DOHH2 (cell line): ENCODE measurements around the gene KRTAP3-1.

Experiments
- CTCF ChIP-seq: fragments of 200-600 bp; sonication (generic); IDR thresholded peaks from one replicate; pipeline ENCODE4 v1.5.1; 2014; ENCODE audit warnings: antibody characterized with exemption, mild to moderate bottlenecking, low read depth, low read length; ENCODE audit not compliant: poor library complexity, severe bottlenecking
- EZH2phosphoT487 ChIP-seq: fragments of 200-600 bp; sonication (generic); IDR thresholded peaks from 2 replicates; pipeline ENCODE4 v1.6.1; 2017; ENCODE audit warnings: borderline replicate concordance, mild to moderate bottlenecking, antibody characterized with exemption, low read length, moderate library complexity, mixed read lengths

- no peak for TF ChIP-seq CTCF
- no peak for TF ChIP-seq EZH2phosphoT487
Observed at GRCh38 chr17:40981115-40981514, 27.8 kb downstream of the KRTAP3-1 start.
